ENCODE measurements around the gene MPP3. TPM values are rescaled to one million over a fixed set of nuclear protein-coding genes. Genes with fewer than 3 reads are reported as not detected.

MPP3 gene
- total RNA-seq, 2 experiments from 2014 or later: 0.27 to 0.31 TPM

- no peaks in the 10 kb centered on the region for H3K9me3 Mint-ChIP-seq
- ChIA-PET CTCF (interaction anchor here (0.8 to 3.2 kb wide), 5 partner anchors 10 to 175 kb away, joined by 3 to 16 read pairs (median 8); partner anchors contain the start of gene CD300LG), POLR2A (no interaction called here)
- no peaks in the 10 kb centered on the region for H3K4me1 Mint-ChIP-seq (ENCODE audit: low read depth)
- no peak for TF ChIP-seq CTCF (IDR thresholded peaks at IDR 0.05)
- ATAC-seq: no peak
- no peak overlapping the region for H3K4me3 Mint-ChIP-seq
- no peaks in the 10 kb centered on the region for H3K36me3 Mint-ChIP-seq (ENCODE audit: low read depth)
- no peak overlapping the region for H3K27ac Mint-ChIP-seq
- DNase-seq: no peak
- intact Hi-C loops (cut with micrococcal nuclease): no loop called here
- peaks cover 14% of the 10 kb centered on the region for H3K27me3 Mint-ChIP-seq
Observed at GRCh38 chr17:43868226-43868994, 35.5 kb upstream of the MPP3 start.

- CTCF ChIA-PET: interaction anchor here (1.5 kb wide), 1 partner anchor 14 kb away, joined by 3 read pairs; no protein-coding TSS in a partner anchor
- no peak for TF ChIP-seq CTCF (IDR thresholded peaks at IDR 0.05)
- Mint-ChIP-seq H3K36me3 (ENCODE audit: low read depth) (no peaks in the 10 kb centered on the region), H3K27me3 (peaks cover 10% of the 10 kb centered on the region), H3K9me3 (no peaks in the 10 kb centered on the region), H3K4me3 (no peak overlapping the region), H3K4me1 (ENCODE audit: low read depth) (no peaks in the 10 kb centered on the region), H3K27ac (no peak overlapping the region)
- POLR2A ChIA-PET: no interaction called here
- intact Hi-C loops (cut with micrococcal nuclease): no loop called here
- ATAC-seq (no peak), DNase-seq (no peak)
Observed at GRCh38 chr17:43864161-43864984, 31.4 kb upstream of the MPP3 start.

GRCh38 chr17:43861960-43862359 lies 29.0 kb upstream of the MPP3 start:
- ChIA-PET CTCF (interaction anchor here (0.6 kb wide), 1 partner anchor 49 kb away, joined by 5 read pairs; no protein-coding TSS in a partner anchor), POLR2A (no interaction called here)
- intact Hi-C loops (cut with micrococcal nuclease): no loop called here
- peaks cover 3% of the 10 kb centered on the region for H3K27me3 Mint-ChIP-seq
- H3K4me3 Mint-ChIP-seq: no peak overlapping the region
- DNase-seq (no peak), ATAC-seq (no peak)
- no peak for TF ChIP-seq CTCF (IDR thresholded peaks at IDR 0.05)
- H3K4me1 Mint-ChIP-seq (ENCODE audit: low read depth): no peaks in the 10 kb centered on the region
- no peaks in the 10 kb centered on the region for H3K9me3 Mint-ChIP-seq
- H3K36me3 Mint-ChIP-seq (ENCODE audit: low read depth): no peaks in the 10 kb centered on the region
- H3K27ac Mint-ChIP-seq: no peak overlapping the region

GRCh38 chr17:43860927-43861622 lies 28.1 kb upstream of the MPP3 start:
- H3K27ac Mint-ChIP-seq: no peak overlapping the region

More at GRCh38 chr17:43860927-43861622, 28.1 kb upstream of the MPP3 start:
- no peaks in the 10 kb centered on the region for H3K36me3 Mint-ChIP-seq (ENCODE audit: low read depth)
- H3K4me1 Mint-ChIP-seq (ENCODE audit: low read depth): no peaks in the 10 kb centered on the region
- no peaks in the 10 kb centered on the region for H3K9me3 Mint-ChIP-seq
- no peak for TF ChIP-seq CTCF (IDR thresholded peaks at IDR 0.05)
- DNase-seq: no peak
- ChIA-PET CTCF (interaction anchor here (1.1 kb wide), 2 partner anchors 17 to 19 kb away, joined by 3 read pairs; no protein-coding TSS in a partner anchor), POLR2A (no interaction called here)
- ATAC-seq: no peak
- H3K4me3 Mint-ChIP-seq: no peak overlapping the region
- intact Hi-C loops (cut with micrococcal nuclease): no loop called here
- H3K27me3 Mint-ChIP-seq: peaks cover 6% of the 10 kb centered on the region
